SK-N-SH (cell line): ENCODE data around the gene PCBP3.

Source experiments
- CTCF ChIP-seq: fragments of 200-600 bp; sonication (generic); IDR thresholded peaks from 2 replicates; pipeline ENCODE4 v1.6.1; 2017; ENCODE audit warnings: antibody characterized with exemption, mild to moderate bottlenecking, moderate library complexity
- EP300 ChIP-seq, 2 experiments: IDR thresholded peaks; 2 replicates each; pipeline versions ENCODE4 v1.4.0 to v1.6.1; 2012; ENCODE audit warnings: borderline replicate concordance in 1 of 2, low read depth in 1 of 2, low read length in 1 of 2
- FOXM1 ChIP-seq: IDR thresholded peaks from 2 replicates; pipeline ENCODE4 v1.4.0; 2012; ENCODE audit warnings: low read depth, mild to moderate bottlenecking
- MAX ChIP-seq: IDR thresholded peaks from 2 replicates; pipeline ENCODE4 v1.4.0; 2012; ENCODE audit warnings: low read depth
- TAF1 ChIP-seq: IDR thresholded peaks from 2 replicates; pipeline ENCODE4 v1.6.1; 2012; ENCODE audit warnings: low read depth, mild to moderate bottlenecking, low read length, moderate library complexity, borderline replicate concordance

GRCh38 chr21:45669382-45669781 lies 25.9 kb downstream of the PCBP3 start:
- TF ChIP-seq EP300 (IDR thresholded peaks at IDR 0.05; ENCODE audit: borderline replicate concordance in 1 of 2, low read depth in 1 of 2, low read length in 1 of 2) = no peak
- TF ChIP-seq TAF1 = no peak
- TF ChIP-seq CTCF = no peak
- TF ChIP-seq MAX = no peak
- TF ChIP-seq FOXM1 = no peak
